Upper lobe of right lung (tissue), 1 donor: ENCODE results near the gene CDH13. TPM values are rescaled to one million over a fixed set of nuclear protein-coding genes. Genes with fewer than 3 reads are reported as not detected.

Experiments used
- ATAC-seq: fragments of 200-7000 bp; cut with Tn5 transposase; one replicate; pipeline ENCODE4 v1.9.1; 2020; ENCODE audit warnings: mild to moderate bottlenecking, moderate library complexity
- DNase-seq: peaks from one replicate; pipeline ENCODE4 v3.0.0-alpha.2; 2020
- H3K27ac ChIP-seq: fragments of 200-600 bp; one replicate; pipeline ENCODE4 v1.8.0; 2022
- H3K27me3 ChIP-seq: fragments of 200-600 bp; one replicate; pipeline ENCODE4 v1.8.0; 2022; ENCODE audit warnings: mild to moderate bottlenecking
- H3K36me3 ChIP-seq: fragments of 200-600 bp; one replicate; pipeline ENCODE4 v1.8.0; 2022
- H3K4me1 ChIP-seq: fragments of 200-600 bp; one replicate; pipeline ENCODE4 v1.8.0; 2022
- H3K4me3 ChIP-seq: fragments of 200-600 bp; one replicate; pipeline ENCODE4 v1.8.0; 2022; ENCODE audit warnings: mild to moderate bottlenecking
- H3K9me3 ChIP-seq: fragments of 200-600 bp; one replicate; pipeline ENCODE4 v1.8.0; 2022
- CTCF ChIP-seq: fragments of 200-600 bp; IDR thresholded peaks from one replicate; pipeline ENCODE4 v1.8.0; 2022; ENCODE audit warnings: antibody characterized with exemption
- intact Hi-C: fragments of 100-400 bp; cut with DNase I; formaldehyde crosslinking; loops from one replicate; pipeline ENCODE4 v1.11.0; 2022
- total RNA-seq: library from RNA; stranded (reverse); fragmentation: NEBNext Ultra II Directional; extraction: Animal tissue kit (Norgen Biotek cat#: 25700); gene quantifications from one replicate; pipeline ENCODE4 v1.2.1, GENCODE V29; 2021
- donor health status: DM: no; HTN: yes; CAD: no; lungs with severe emphysema.

Gene CDH13
- total RNA-seq, 1 donor from 2014 or later, result 27.2 TPM

GRCh38 chr16:83336603-83337002 is 709.8 kb downstream of the CDH13 start:
- Histone ChIP-seq H3K4me3 (no peak overlapping the region), H3K9me3 (no peaks in the 10 kb centered on the region), H3K27me3 (no peaks in the 10 kb centered on the region), H3K4me1 (no peaks in the 10 kb centered on the region), H3K27ac (no peak overlapping the region), H3K36me3 (no peaks in the 10 kb centered on the region)
- DNase-seq (no peak), ATAC-seq (no peak)
- intact Hi-C loops, result no loop called here
- no peak for TF ChIP-seq CTCF

- Histone ChIP-seq H3K9me3 (no peaks in the 10 kb centered on the region), H3K27me3 (no peaks in the 10 kb centered on the region), H3K4me3 (no peak overlapping the region), H3K36me3 (no peaks in the 10 kb centered on the region), H3K27ac (no peak overlapping the region), H3K4me1 (no peaks in the 10 kb centered on the region)
- intact Hi-C loops, result no loop called here
- DNase-seq, result no peak
- ATAC-seq, result no peak
- no peak for TF ChIP-seq CTCF
Measured at GRCh38 chr16:83338138-83338537, 711.4 kb downstream of the CDH13 start.

GRCh38 chr16:83338941-83339340 is 712.2 kb downstream of the CDH13 start:
- DNase-seq (no peak), ATAC-seq (no peak)
- H3K27ac ChIP-seq, result no peak overlapping the region
- no peak for TF ChIP-seq CTCF
- intact Hi-C loops, result no loop called here
- no peaks in the 10 kb centered on the region for H3K27me3 ChIP-seq
- H3K36me3 ChIP-seq, result no peaks in the 10 kb centered on the region
- H3K4me3 ChIP-seq, result no peak overlapping the region
- H3K4me1 ChIP-seq, result no peaks in the 10 kb centered on the region
- H3K9me3 ChIP-seq, result no peaks in the 10 kb centered on the region

GRCh38 chr16:83343935-83344366 is 717.2 kb downstream of the CDH13 start:
- H3K4me1 ChIP-seq, result no peaks in the 10 kb centered on the region
- H3K36me3 ChIP-seq, result no peaks in the 10 kb centered on the region
- intact Hi-C loops, result no loop called here
- H3K27me3 ChIP-seq, result no peaks in the 10 kb centered on the region
- no peak for ATAC-seq
- no peak for TF ChIP-seq CTCF
- no peaks in the 10 kb centered on the region for H3K9me3 ChIP-seq
- no peak overlapping the region for H3K27ac ChIP-seq
- H3K4me3 ChIP-seq, result no peak overlapping the region
- DNase-seq, result no peak

- Histone ChIP-seq H3K9me3 (no peaks in the 10 kb centered on the region), H3K4me1 (no peaks in the 10 kb centered on the region), H3K27ac (no peak overlapping the region), H3K36me3 (no peaks in the 10 kb centered on the region), H3K4me3 (peak overlapping the region; percentile 14), H3K27me3 (no peaks in the 10 kb centered on the region)
- intact Hi-C loops, result no loop called here
- ATAC-seq (no peak), DNase-seq (no peak)
- TF ChIP-seq CTCF, result no peak
Measured at GRCh38 chr16:83345846-83346640, 719.3 kb downstream of the CDH13 start.
